ENCODE measurements around the gene SPAG6.

SPAG6 gene

GRCh38 chr10:22364407-22365140, 19.3 kb downstream of the SPAG6 start:
- Histone ChIP-seq H3K27me3 (ENCODE audit: insufficient read depth, low read length, poor library complexity) (no peaks in the 10 kb centered on the region), H3K27ac (ENCODE audit: low read length) (no peak overlapping the region), H2AFZ (ENCODE audit: low read depth, low read length) (no peak overlapping the region), H3K9me3 (ENCODE audit: insufficient read depth, low read length, severe bottlenecking) (no peaks in the 10 kb centered on the region), H3K4me2 (ENCODE audit: insufficient read depth, low read length) (no peak overlapping the region), H3K79me2 (ENCODE audit: insufficient read depth, low read length) (no peaks in the 10 kb centered on the region), H3K4me3 (ENCODE audit: low read depth in 1 of 2, low read length in 2 of 2) (no peak overlapping the region), H3K36me3 (ENCODE audit: insufficient read depth, low read length) (no peaks in the 10 kb centered on the region), H3K9ac (ENCODE audit: low read depth, low read length) (no peak overlapping the region), H4K20me1 (ENCODE audit: insufficient read depth, low read length) (no peaks in the 10 kb centered on the region), H3K4me1 (ENCODE audit: insufficient read depth, low read length) (no peaks in the 10 kb centered on the region; the same call in 1 of the 2 replicates)
- no peak for DNase-seq
- ATAC-seq (ENCODE audit: insufficient read depth, low read depth), result no peak
- no peak for TF ChIP-seq EZH2 (IDR thresholded peaks at IDR 0.05; ENCODE audit: borderline replicate concordance, low read depth, low read length, severe bottlenecking)
- TF ChIP-seq CTCF (IDR thresholded peaks at IDR 0.05; ENCODE audit: borderline replicate concordance, extremely low read depth, low read length, poor library complexity, severe bottlenecking), result no peak

- no peak overlapping the region for H3K9ac ChIP-seq (ENCODE audit: low read depth, low read length)
- H3K9me3 ChIP-seq (ENCODE audit: insufficient read depth, low read length, severe bottlenecking), result no peaks in the 10 kb centered on the region
- no peaks in the 10 kb centered on the region for H4K20me1 ChIP-seq (ENCODE audit: insufficient read depth, low read length)
- H3K36me3 ChIP-seq (ENCODE audit: insufficient read depth, low read length), result no peaks in the 10 kb centered on the region
- H3K4me3 ChIP-seq (ENCODE audit: low read depth in 1 of 2, low read length in 2 of 2), result no peak overlapping the region
- DNase-seq (no peak), ATAC-seq (ENCODE audit: insufficient read depth, low read depth) (no peak)
- H3K4me1 ChIP-seq (ENCODE audit: insufficient read depth, low read length), result peaks cover 7% of the 10 kb centered on the region
- TF ChIP-seq EZH2 (IDR thresholded peaks at IDR 0.05; ENCODE audit: borderline replicate concordance, low read depth, low read length, severe bottlenecking) (no peak), CTCF (IDR thresholded peaks at IDR 0.05; ENCODE audit: borderline replicate concordance, extremely low read depth, low read length, poor library complexity, severe bottlenecking) (no peak)
- H3K79me2 ChIP-seq (ENCODE audit: insufficient read depth, low read length), result no peaks in the 10 kb centered on the region
- no peak overlapping the region for H3K27ac ChIP-seq (ENCODE audit: low read length)
- no peak overlapping the region for H3K4me2 ChIP-seq (ENCODE audit: insufficient read depth, low read length)
- no peak overlapping the region for H2AFZ ChIP-seq (ENCODE audit: low read depth, low read length)
- no peaks in the 10 kb centered on the region for H3K27me3 ChIP-seq (ENCODE audit: insufficient read depth, low read length, poor library complexity)
Observed at GRCh38 chr10:22365233-22365632, 19.9 kb downstream of the SPAG6 start.

GRCh38 chr10:22365644-22366434, 20.5 kb downstream of the SPAG6 start:
- Histone ChIP-seq H3K36me3 (ENCODE audit: insufficient read depth, low read length) (no peaks in the 10 kb centered on the region), H3K79me2 (ENCODE audit: insufficient read depth, low read length) (no peaks in the 10 kb centered on the region), H3K9ac (ENCODE audit: low read depth, low read length) (no peak overlapping the region), H3K4me1 (ENCODE audit: insufficient read depth, low read length) (peaks cover 13% of the 10 kb centered on the region), H4K20me1 (ENCODE audit: insufficient read depth, low read length) (no peaks in the 10 kb centered on the region), H3K27me3 (ENCODE audit: insufficient read depth, low read length, poor library complexity) (no peaks in the 10 kb centered on the region), H3K4me3 (ENCODE audit: low read depth in 1 of 2, low read length in 2 of 2) (no peak overlapping the region), H3K4me2 (ENCODE audit: insufficient read depth, low read length) (no peak overlapping the region), H3K9me3 (ENCODE audit: insufficient read depth, low read length, severe bottlenecking) (no peaks in the 10 kb centered on the region), H3K27ac (ENCODE audit: low read length) (no peak overlapping the region), H2AFZ (ENCODE audit: low read depth, low read length) (no peak overlapping the region)
- ATAC-seq (ENCODE audit: insufficient read depth, low read depth) (no peak), DNase-seq (no peak)
- TF ChIP-seq EZH2 (IDR thresholded peaks at IDR 0.05; ENCODE audit: borderline replicate concordance, low read depth, low read length, severe bottlenecking), result no peak
- TF ChIP-seq CTCF (IDR thresholded peaks at IDR 0.05; ENCODE audit: borderline replicate concordance, extremely low read depth, low read length, poor library complexity, severe bottlenecking), result no peak
